HG02970 (cell line): ENCODE results near the gene WSCD1.

ENCODE experiments used
- ATAC-seq: cut with Tn5 transposase; IDR thresholded peaks from one replicate; pipeline ENCODE4 v1.9.1; 2021; ENCODE audit warnings: mild to moderate bottlenecking, moderate library complexity, moderate number of reproducible peaks; ENCODE audit not compliant: unreplicated experiment, low FRiP score

WSCD1 gene

DNA sequence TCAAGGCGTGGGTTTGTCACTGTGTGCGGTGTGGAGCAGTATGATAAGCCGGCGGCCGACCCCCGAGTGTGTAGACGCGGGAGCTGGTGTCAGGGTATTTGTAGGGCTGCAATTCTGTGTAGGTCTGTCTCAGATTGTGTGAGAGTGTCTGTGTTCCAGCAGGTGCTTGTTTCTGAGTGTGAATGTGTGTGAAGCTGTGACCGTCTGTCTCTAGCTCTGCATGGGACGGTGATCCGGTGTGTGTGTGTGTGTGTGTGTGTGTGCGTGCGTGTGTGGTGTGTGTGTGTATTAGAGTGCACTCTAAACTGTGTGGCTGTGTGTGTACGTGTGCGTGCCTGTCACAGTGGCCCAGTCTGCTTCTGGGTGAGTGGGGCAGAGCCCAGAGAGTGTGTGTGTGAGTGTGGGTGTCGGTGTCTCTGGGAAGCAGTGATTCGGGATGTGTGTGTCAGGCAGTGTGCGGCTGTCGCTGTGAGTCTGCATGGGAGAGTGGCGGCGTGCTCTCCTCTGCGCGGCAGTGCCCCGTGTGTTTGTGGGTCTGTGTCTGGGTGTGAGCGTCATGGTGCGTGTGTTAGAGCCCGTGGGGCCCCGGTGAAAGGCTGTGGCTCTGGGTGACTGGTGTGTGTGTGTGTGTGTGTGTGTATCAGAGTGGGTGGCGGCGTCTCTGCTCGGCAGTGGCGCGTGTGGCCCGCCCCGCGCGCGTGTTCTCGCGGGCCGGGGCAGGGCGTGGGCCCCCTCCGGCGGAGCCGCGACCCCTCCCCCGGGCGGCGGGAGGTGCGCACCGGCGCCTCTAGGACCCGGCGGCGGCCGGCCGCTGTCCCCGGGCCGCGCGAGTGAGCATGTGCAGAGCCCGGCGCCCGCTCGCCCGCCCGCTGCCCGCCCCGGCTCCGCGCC, at the start of gene WSCD1:
Gene WSCD1 (plus strand): TSS at position 841 of the 891 bp plus-strand sequence. CDS start 10,280 bp downstream, outside the sequence.
- ATAC-seq, result no peak

GRCh38 chr17:6021011-6021400, 49.2 kb upstream of the WSCD1 start:
- ATAC-seq, result no peak

DNA sequence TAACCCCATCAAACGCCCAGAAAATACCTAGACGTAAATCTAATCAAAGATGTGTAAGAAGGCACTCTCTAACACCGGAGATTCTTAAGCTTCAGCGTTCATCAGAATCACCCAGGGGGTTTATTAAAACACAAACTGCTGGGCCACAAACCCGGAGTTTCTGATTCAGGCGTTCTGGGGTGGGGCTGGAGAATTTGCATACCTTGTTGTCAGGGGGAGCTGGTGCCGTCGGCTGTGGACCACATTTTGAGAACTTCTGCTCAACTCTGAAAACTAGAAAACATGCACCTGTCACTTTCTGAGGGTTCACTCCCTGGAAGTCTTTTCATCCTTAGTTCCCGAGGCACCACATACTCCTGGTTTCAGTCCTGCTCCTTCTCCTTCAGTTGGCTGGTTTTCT, 48.6 kb upstream of the WSCD1 start:
- ATAC-seq, result no peak

DNA sequence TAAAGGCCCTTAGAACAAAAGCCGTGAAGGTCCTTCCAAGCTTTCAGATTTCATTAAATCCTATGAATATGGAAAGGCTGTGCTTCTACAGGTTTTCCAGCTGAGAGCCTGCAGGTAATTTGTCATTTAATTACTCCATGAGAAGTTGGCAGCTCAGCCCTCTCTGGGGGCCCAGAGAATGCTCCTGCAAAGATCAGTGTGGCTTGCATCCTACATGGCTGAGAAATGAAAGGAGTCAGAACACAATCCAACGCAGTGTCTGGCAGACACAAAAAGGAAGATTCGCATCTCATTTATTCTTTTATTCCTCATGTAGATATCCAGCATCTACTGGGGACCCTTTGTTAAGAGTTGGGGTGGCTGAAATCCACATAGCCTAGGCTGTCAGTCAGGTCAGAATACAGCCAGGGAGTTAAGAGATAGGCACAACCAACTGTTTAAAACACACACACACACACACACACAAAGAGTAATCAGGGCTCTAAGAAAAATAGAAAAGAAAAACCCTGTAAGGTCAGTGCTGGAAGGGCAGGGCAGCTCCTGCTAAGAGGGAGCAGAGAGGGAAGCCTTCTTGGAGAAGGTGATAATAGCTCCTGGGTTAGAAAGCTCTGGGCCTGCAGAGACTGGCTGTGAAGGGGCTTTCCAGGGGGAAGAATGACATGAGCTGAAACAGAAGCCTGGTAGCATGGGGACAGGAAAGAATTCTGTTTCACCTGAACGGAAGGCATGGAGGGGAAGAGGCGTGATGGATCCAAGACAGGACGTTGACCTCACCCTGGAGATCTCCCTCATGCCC, 46.9 kb upstream of the WSCD1 start:
- ATAC-seq, result no peak

GRCh38 chr17:6024576-6024975, 45.6 kb upstream of the WSCD1 start:
- ATAC-seq, result no peak

DNA sequence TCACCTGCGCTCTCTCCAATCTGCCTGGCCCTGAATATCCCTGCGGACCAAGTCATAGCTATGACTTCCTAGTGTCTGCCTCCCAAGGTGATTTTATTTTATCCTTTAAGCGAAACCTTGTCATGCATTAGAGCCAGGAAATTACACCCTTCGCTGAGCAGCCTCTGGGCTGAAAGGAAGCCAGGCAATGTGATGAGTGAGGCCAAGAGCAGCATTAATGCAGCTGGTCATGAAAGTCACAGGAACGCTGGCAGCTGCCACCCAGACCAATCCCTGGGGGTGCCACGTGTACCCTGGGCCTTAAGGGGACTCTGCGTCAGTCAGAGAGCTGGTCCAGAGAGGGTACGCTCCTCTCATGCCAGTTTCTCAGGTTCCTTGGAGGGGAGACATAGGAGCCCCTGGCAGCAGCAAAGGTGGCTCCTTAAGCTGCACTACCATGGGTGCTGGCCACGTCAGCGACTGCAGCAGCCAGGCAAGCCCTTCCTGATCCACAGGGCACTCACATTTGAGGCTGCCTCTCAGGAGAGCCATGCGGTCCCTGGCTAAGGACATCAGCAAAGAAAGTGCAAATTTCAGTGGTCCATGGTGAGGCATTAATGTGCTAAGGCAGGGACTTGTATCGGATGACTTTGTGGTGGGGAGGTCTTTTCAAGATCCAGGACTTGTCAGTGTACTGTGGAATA, 42.7 kb upstream of the WSCD1 start:
- ATAC-seq, result no peak

DNA sequence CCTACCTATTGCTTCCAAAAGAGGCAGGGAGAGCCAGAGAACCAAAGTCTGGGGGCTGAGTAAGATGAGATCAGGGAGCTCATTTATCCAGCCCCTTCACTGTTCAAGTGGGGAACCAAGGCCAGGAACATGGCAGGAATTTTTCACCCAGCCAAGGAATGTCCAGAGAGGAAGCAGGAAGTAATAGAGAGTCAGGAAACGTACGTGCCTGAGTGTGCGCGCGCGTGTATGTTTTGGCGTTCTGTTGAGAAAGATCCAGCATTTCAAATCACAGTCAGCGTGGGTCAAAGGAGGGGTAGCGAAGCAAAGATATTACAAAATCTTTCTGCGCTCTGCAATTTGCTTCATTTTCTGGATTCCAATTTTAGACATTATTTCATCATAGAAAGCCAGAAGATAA, 41.9 kb upstream of the WSCD1 start:
- ATAC-seq, result no peak

DNA sequence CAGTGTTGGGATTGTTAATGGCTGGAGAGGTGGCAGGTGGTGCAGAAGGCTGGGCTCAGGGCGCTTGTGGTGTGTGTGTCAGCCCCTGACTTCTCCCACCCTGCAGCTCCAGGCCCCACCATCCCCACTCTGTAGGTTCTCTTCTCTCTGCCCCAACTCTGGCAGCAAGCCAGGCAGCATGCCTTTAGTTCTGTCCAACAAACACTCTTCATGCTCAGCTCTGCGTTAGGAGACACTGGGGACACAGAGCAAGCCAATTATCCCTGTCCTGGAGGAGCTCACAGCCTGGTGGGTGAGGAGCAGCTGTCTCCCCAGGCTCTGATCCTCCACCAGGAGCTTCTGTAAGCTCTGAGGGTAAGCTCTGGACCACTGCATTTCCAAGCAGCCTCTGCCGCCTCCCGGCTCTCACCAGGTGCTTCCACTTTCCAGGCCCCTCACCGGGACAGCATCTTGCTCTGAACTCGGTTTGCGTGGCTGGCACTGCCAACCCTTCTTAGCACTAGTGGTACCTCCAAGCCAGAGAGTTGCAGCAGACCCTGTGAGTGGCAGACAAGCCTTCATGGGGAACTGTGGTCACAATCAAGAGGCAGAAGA, 34.3 kb upstream of the WSCD1 start:
- ATAC-seq, result no peak

- ATAC-seq, result no peak
These were observed 29.7 kb upstream of the WSCD1 start for GRCh38 chr17:6040504-6040903.

- ATAC-seq, result no peak
These were observed 28.9 kb upstream of the WSCD1 start for GRCh38 chr17:6041246-6041645.

GRCh38 chr17:6043405-6043804, 26.8 kb upstream of the WSCD1 start:
- ATAC-seq, result no peak

DNA sequence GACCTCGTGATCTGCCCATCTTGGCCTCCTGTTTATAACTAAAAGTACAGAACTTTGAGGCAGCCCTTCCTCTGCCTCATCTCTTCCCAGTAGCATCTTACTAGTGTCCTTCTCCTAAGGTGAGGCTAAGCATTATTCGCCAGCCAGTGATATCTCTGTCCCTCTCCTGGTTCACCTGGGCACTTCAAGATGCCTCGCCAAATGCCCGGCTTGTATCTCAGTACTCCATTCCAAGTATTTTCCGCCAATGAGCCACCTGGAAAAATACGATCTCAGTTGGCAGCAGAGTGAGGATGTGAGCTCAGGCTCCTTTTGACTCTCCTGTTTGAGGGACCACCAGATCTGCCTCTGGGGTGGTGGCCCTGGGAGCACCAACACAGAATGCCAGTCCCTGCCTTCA, 25.9 kb upstream of the WSCD1 start:
- no peak for ATAC-seq

- ATAC-seq, result no peak
These were observed 24.4 kb upstream of the WSCD1 start for GRCh38 chr17:6045621-6046357.

DNA sequence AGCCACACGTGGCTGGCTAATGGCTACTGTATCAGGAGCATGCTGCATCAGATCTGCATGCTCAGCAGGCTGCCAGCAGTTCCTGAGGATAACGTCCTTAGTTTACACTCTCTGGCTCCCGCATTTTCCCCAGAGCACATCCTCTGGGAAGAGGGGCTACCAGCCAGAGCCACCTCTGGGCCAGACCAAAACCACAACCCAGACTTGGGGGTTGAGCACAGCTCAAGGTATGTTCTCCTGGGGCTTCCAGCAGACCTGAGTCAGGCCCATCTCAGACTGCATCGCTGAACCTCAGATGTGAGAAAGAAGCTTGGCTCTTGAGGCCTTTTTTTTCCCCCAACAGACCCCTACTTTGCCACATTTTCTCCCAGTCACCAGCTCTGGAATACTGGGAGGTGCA, 23.7 kb upstream of the WSCD1 start:
- no peak for ATAC-seq

DNA sequence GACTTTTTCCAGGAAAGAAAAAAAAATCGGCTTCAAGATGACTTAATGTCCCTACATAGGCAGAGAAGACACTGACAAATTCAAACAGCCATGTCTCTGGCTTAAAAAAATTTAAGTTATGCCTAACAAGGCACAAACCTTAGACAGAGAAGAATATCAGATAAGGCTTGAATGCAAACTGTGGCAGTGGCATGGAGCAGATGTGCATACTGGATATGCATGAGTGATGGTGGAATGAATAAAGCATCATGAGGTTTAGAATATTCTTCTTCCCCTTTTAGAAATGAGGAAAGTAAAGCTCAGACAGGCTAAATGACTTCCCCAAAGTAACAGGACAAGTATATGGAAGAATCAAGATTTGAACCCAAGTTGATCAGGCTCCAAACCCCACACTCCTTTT, 23.2 kb upstream of the WSCD1 start:
- no peak for ATAC-seq

- no peak for ATAC-seq
These were observed 22.2 kb upstream of the WSCD1 start for GRCh38 chr17:6047966-6048365.

GRCh38 chr17:6048486-6048885, 21.7 kb upstream of the WSCD1 start:
- no peak for ATAC-seq

GRCh38 chr17:6052926-6053325, 17.3 kb upstream of the WSCD1 start:
- ATAC-seq, result no peak

DNA sequence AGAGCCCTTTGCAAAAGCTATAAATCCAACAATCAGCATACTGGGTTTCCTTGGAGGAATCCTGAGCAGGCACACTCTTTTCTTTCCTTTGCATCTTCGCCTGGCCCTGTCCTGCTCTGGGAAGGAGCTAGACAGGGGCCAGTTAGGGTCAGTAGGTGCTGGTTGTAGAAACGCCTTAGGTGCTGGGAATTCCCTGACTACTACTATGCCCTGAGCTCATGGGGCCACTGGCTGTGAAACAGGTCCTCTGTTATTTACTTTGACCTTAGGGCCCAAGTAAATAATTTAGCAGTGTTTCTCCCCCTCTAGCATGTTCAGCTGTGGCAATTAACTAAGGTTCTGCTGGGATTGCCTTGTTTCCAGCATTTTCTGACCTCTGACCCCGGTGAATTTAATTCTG, 15.8 kb upstream of the WSCD1 start:
- no peak for ATAC-seq

GRCh38 chr17:6056104-6056503, 14.1 kb upstream of the WSCD1 start:
- ATAC-seq, result no peak
